H1 (cell line): ENCODE results near the gene FARS2.

Experiments
- ATF2 ChIP-seq: IDR thresholded peaks from 2 replicates; pipeline ENCODE4 v1.6.1; 2012; ENCODE audit warnings: low read length, inconsistent platforms
- CTCF ChIP-seq, 3 experiments: IDR thresholded peaks; 1 replicate in 2 of 3; 2 replicates in 1 of 3; pipeline versions ENCODE4 v1.5.1 to v1.6.1; 2011; ENCODE audit warnings: low read length in 3 of 3, mild to moderate bottlenecking in 3 of 3, inconsistent platforms in 2 of 3, low read depth in 1 of 3, moderate library complexity in 1 of 3; ENCODE audit not compliant: insufficient read depth in 1 of 3; ENCODE audit errors: control extremely low read depth in 1 of 3
- E2F6 ChIP-seq: IDR thresholded peaks from 2 replicates; pipeline ENCODE4 v1.6.1; 2012; ENCODE audit warnings: inconsistent platforms
- GABPA ChIP-seq: IDR thresholded peaks from 2 replicates; pipeline ENCODE4 v1.6.1; 2011; ENCODE audit warnings: mild to moderate bottlenecking, low read length, moderate library complexity, borderline replicate concordance; ENCODE audit not compliant: insufficient read depth
- HDAC2 ChIP-seq, 2 experiments: fragments of 300-600 bp in 1 of 2; sonication (generic) in 1 of 2; IDR thresholded peaks; 2 replicates each; pipeline ENCODE4 v1.6.1; 2011 to 2012; ENCODE audit warnings: low read depth in 2 of 2, low read length in 2 of 2, mild to moderate bottlenecking in 2 of 2, moderate library complexity in 2 of 2, borderline replicate concordance in 1 of 2, inconsistent platforms in 1 of 2
- MAX ChIP-seq: IDR thresholded peaks from 2 replicates; pipeline ENCODE4 v1.6.1; 2012; ENCODE audit warnings: inconsistent platforms
- RAD21 ChIP-seq, 2 experiments: IDR thresholded peaks in 1 of 2; conservative IDR thresholded peaks in 1 of 2; 2 replicates each; pipeline ENCODE4 v1.6.1; 2011; ENCODE audit warnings: low read depth in 2 of 2, low read length in 2 of 2, improper control_type of control experiment in 1 of 2, inconsistent platforms in 1 of 2, mild to moderate bottlenecking in 1 of 2, moderate library complexity in 1 of 2
- RXRA ChIP-seq: IDR thresholded peaks from 2 replicates; pipeline ENCODE4 v1.6.1; 2011; ENCODE audit warnings: low read depth, mild to moderate bottlenecking, low read length, moderate library complexity; ENCODE audit not compliant: insufficient read depth
- SIN3A ChIP-seq, 2 experiments: IDR thresholded peaks in 1 of 2; conservative IDR thresholded peaks in 1 of 2; 2 replicates each; pipeline ENCODE4 v1.6.1; 2011 to 2012; ENCODE audit warnings: low read length in 2 of 2, improper control_type of control experiment in 1 of 2, low read depth in 1 of 2, mild to moderate bottlenecking in 1 of 2
- SP1 ChIP-seq: IDR thresholded peaks from 2 replicates; pipeline ENCODE4 v1.6.1; 2011; ENCODE audit warnings: low read depth, low read length
- SRF ChIP-seq: IDR thresholded peaks from 2 replicates; pipeline ENCODE4 v1.6.1; 2011; ENCODE audit warnings: mild to moderate bottlenecking, low read depth, low read length, moderate library complexity
- TEAD4 ChIP-seq: IDR thresholded peaks from 2 replicates; pipeline ENCODE4 v1.6.1; 2012; ENCODE audit warnings: low read depth, low read length, inconsistent platforms, mixed read lengths

- TF ChIP-seq SP1 (no peak), RAD21 (IDR thresholded peaks at IDR 0.05 in 1 of 2, conservative IDR thresholded peaks at IDR 0.05 in 1 of 2; ENCODE audit: low read depth in 2 of 2, low read length in 2 of 2) (no peak), MAX (no peak), HDAC2 (IDR thresholded peaks at IDR 0.05; ENCODE audit: borderline replicate concordance in 1 of 2, low read depth in 2 of 2, low read length in 2 of 2) (no peak), GABPA (no peak), SIN3A (conservative IDR thresholded peaks at IDR 0.05 in 1 of 2, IDR thresholded peaks at IDR 0.05 in 1 of 2; ENCODE audit: low read depth in 1 of 2, low read length in 2 of 2) (no peak), TEAD4 (no peak), SRF (no peak), RXRA (no peak), ATF2 (no peak), E2F6 (no peak), CTCF (IDR thresholded peaks at IDR 0.05; ENCODE audit: control extremely low read depth in 1 of 3, insufficient read depth in 1 of 3, low read depth in 1 of 3, low read length in 3 of 3) (no peak)
Observed at GRCh38 chr6:5466281-5467136, 205.2 kb downstream of the FARS2 start.
